GM21526 (cell line): ENCODE measurements around the gene CDK5R1.

Source experiments
- ATAC-seq: cut with Tn5 transposase; IDR thresholded peaks from one replicate; pipeline ENCODE4 v1.9.1; 2021; ENCODE audit warnings: moderate library complexity; ENCODE audit not compliant: unreplicated experiment, low FRiP score

Gene CDK5R1

DNA sequence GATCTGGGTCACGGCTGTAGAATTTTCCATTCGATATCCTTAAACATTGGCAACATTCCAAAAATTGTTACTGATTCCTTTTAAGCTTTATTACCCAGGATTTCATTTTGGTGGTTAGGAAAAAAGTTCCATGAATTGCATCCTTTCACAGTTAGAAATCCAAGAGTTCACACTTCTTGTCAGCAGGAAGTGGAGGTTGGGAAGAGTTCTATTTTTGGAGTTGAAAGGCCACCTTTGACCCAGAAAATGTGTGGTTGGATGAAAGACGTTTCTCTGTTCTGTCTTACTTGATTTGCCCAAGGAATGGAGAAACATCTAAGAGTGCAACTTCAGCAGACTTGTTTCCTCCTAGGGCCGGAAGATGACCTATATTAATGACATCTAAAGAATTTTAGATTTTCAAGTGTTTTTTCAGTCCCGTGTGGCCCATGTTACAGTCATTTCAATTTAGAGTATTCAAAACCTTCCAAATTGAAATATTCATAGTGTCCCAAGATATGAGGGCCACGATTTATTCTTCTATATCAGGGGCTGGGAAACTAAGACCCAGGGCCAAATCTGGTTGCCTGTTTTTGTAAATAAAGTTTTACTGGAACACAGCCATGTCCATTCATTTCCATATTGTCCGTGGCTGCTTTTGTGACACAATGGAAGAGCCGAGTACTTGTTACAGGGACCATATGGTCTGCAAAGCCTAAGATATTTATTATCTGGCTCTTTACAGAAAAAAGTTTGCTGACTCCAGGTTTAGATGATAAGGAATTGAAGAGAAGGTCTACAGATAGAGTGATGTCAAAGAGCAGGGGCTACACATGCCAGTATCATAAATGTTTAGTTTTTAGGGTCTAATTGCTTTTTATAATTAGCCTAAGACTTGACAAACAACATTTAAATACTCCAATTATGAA lies 50.2 kb downstream of the CDK5R1 start:
- no peak for ATAC-seq
